Activated naive CD8-positive, alpha-beta T cell treated with anti-CD3 and anti-CD28 coated beads, Interleukin-2, amount 10 ng/mL, durations not matched to agents 7 days and 5 days (primary cell): ENCODE measurements around the gene KPNA1. TPM values are rescaled to one million over a fixed set of nuclear protein-coding genes. Genes with fewer than 3 reads are reported as not detected.

Source experiments
- ATAC-seq: fragments of 150-1000 bp; cut with Tn5 transposase; one replicate; pipeline ENCODE4 v1.10.0; 2021; ENCODE audit warnings: low read depth, moderate library complexity
- POLR2A ChIA-PET: fragments of 350-600 bp; sonication (Branson Sonifier 250); formaldehyde crosslinking; loops from one replicate; lab custom pipeline; 2021; ENCODE audit warnings: antibody characterized with exemption; lab: Charles Lee
- DNase-seq: peaks from one replicate; pipeline ENCODE4 v3.0.0; 2021
- H3K27ac Mint-ChIP-seq: one replicate; pipeline ENCODE4 v1.8.0; 2022; ENCODE audit warnings: mild to moderate bottlenecking, mixed read lengths
- H3K27me3 Mint-ChIP-seq: one replicate; pipeline ENCODE4 v1.8.0; 2022; ENCODE audit warnings: mild to moderate bottlenecking, moderate library complexity, mixed read lengths
- H3K36me3 Mint-ChIP-seq: one replicate; pipeline ENCODE4 v1.8.0; 2021; ENCODE audit warnings: mild to moderate bottlenecking, mixed read lengths
- H3K4me1 Mint-ChIP-seq: one replicate; pipeline ENCODE4 v1.8.0; 2021; ENCODE audit warnings: mixed read lengths
- H3K4me3 Mint-ChIP-seq: one replicate; pipeline ENCODE4 v1.8.0; 2022; ENCODE audit warnings: mild to moderate bottlenecking, moderate library complexity, mixed read lengths
- H3K9me3 Mint-ChIP-seq: one replicate; pipeline ENCODE4 v1.8.0; 2021; ENCODE audit warnings: mixed read lengths
- total RNA-seq, 2 experiments: library from RNA; stranded (reverse); gene quantifications; one replicate each; pipeline ENCODE4 v1.2.3, GENCODE V29; 2021

The KPNA1 gene
- total RNA-seq, 2 experiments from 2014 or later = 53.8 to 60.6 TPM

- H3K36me3 Mint-ChIP-seq = peaks cover 63% of the 10 kb centered on the region
- H3K27me3 Mint-ChIP-seq = no peaks in the 10 kb centered on the region
- POLR2A ChIA-PET = interaction anchor here (0.6 to 1.3 kb wide), 4 partner anchors 10 to 16 kb away, joined by 3 to 4 read pairs (median 3); partner anchors contain the start of genes DTX3L and PARP9
- H3K27ac Mint-ChIP-seq = no peak overlapping the region
- H3K9me3 Mint-ChIP-seq = no peaks in the 10 kb centered on the region
- no peak overlapping the region for H3K4me3 Mint-ChIP-seq
- DNase-seq (no peak), ATAC-seq (no peak)
- peaks cover 13% of the 10 kb centered on the region for H3K4me1 Mint-ChIP-seq
Observed at GRCh38 chr3:122548076-122548475, 33.3 kb upstream of the KPNA1 start.

GRCh38 chr3:122546151-122546550 is 31.4 kb upstream of the KPNA1 start:
- ATAC-seq (no peak), DNase-seq (no peak)
- POLR2A ChIA-PET = interaction anchor here (1.2 kb wide), 1 partner anchor 134 kb away, joined by 4 read pairs; the partner anchor contains the start of gene PARP14
- no peak overlapping the region for H3K27ac Mint-ChIP-seq
- H3K36me3 Mint-ChIP-seq = peaks cover 59% of the 10 kb centered on the region
- H3K9me3 Mint-ChIP-seq = no peaks in the 10 kb centered on the region
- peaks cover 14% of the 10 kb centered on the region for H3K4me1 Mint-ChIP-seq
- H3K4me3 Mint-ChIP-seq = no peak overlapping the region
- H3K27me3 Mint-ChIP-seq = no peaks in the 10 kb centered on the region

GRCh38 chr3:122538956-122539490 is 24.3 kb upstream of the KPNA1 start:
- no peak for DNase-seq
- Mint-ChIP-seq H3K36me3 (peaks cover 54% of the 10 kb centered on the region), H3K4me1 (peaks cover 26% of the 10 kb centered on the region), H3K4me3 (no peak overlapping the region), H3K27ac (peak overlapping the region; percentile 42), H3K27me3 (no peaks in the 10 kb centered on the region), H3K9me3 (no peaks in the 10 kb centered on the region)
- ATAC-seq = no peak
- POLR2A ChIA-PET = no interaction called here

- no peak overlapping the region for H3K27ac Mint-ChIP-seq
- H3K4me3 Mint-ChIP-seq = no peak overlapping the region
- ATAC-seq (no peak), DNase-seq (no peak)
- POLR2A ChIA-PET = interaction anchor here (0.8 kb wide), 1 partner anchor 12 kb away, joined by 3 read pairs; no protein-coding TSS in a partner anchor
- peaks cover 33% of the 10 kb centered on the region for H3K4me1 Mint-ChIP-seq
- no peaks in the 10 kb centered on the region for H3K27me3 Mint-ChIP-seq
- H3K9me3 Mint-ChIP-seq = no peaks in the 10 kb centered on the region
- peaks cover 64% of the 10 kb centered on the region for H3K36me3 Mint-ChIP-seq
Observed at GRCh38 chr3:122536632-122537001, 21.9 kb upstream of the KPNA1 start.

- Mint-ChIP-seq H3K27ac (no peak overlapping the region), H3K4me3 (no peak overlapping the region), H3K36me3 (peaks cover 64% of the 10 kb centered on the region), H3K4me1 (peaks cover 32% of the 10 kb centered on the region), H3K9me3 (no peaks in the 10 kb centered on the region), H3K27me3 (no peaks in the 10 kb centered on the region)
- no peak for ATAC-seq
- POLR2A ChIA-PET = interaction anchor here (0.8 kb wide), 1 partner anchor 13 kb away, joined by 3 read pairs; no protein-coding TSS in a partner anchor
- DNase-seq = no peak
Observed at GRCh38 chr3:122535964-122536631, 21.4 kb upstream of the KPNA1 start.

GRCh38 chr3:122533931-122534334 is 19.2 kb upstream of the KPNA1 start:
- Mint-ChIP-seq H3K4me3 (no peak overlapping the region), H3K9me3 (no peaks in the 10 kb centered on the region), H3K27ac (peak overlapping the region; percentile 70), H3K27me3 (no peaks in the 10 kb centered on the region), H3K4me1 (peaks cover 23% of the 10 kb centered on the region), H3K36me3 (peaks cover 55% of the 10 kb centered on the region)
- DNase-seq (no peak), ATAC-seq (peak; percentile 90)
- POLR2A ChIA-PET = interaction anchor here (0.6 to 1.0 kb wide), 2 partner anchors 15 to 19 kb away, joined by 4 to 5 read pairs; partner anchors contain the start of gene KPNA1

GRCh38 chr3:122533480-122533879 is 18.7 kb upstream of the KPNA1 start:
- Mint-ChIP-seq H3K4me3 (no peak overlapping the region), H3K27ac (no peak overlapping the region), H3K9me3 (no peaks in the 10 kb centered on the region), H3K4me1 (peaks cover 20% of the 10 kb centered on the region), H3K36me3 (peaks cover 54% of the 10 kb centered on the region), H3K27me3 (no peaks in the 10 kb centered on the region)
- POLR2A ChIA-PET = interaction anchor here (1.0 kb wide), 1 partner anchor 19 kb away, joined by 4 read pairs; the partner anchor contains the start of gene KPNA1
- ATAC-seq = no peak
- no peak for DNase-seq

GRCh38 chr3:122530164-122530563 is 15.4 kb upstream of the KPNA1 start:
- ATAC-seq (no peak), DNase-seq (no peak)
- POLR2A ChIA-PET = no interaction called here
- H3K27ac Mint-ChIP-seq = no peak overlapping the region
- H3K36me3 Mint-ChIP-seq = peaks cover 47% of the 10 kb centered on the region
- no peaks in the 10 kb centered on the region for H3K9me3 Mint-ChIP-seq
- H3K4me1 Mint-ChIP-seq = peaks cover 13% of the 10 kb centered on the region
- no peaks in the 10 kb centered on the region for H3K27me3 Mint-ChIP-seq
- no peak overlapping the region for H3K4me3 Mint-ChIP-seq

- POLR2A ChIA-PET = interaction anchor here (0.6 kb wide), 1 partner anchor 166 kb away, joined by 3 read pairs; no protein-coding TSS in a partner anchor
- Mint-ChIP-seq H3K36me3 (peaks cover 15% of the 10 kb centered on the region), H3K27me3 (peaks cover 2% of the 10 kb centered on the region), H3K4me1 (no peaks in the 10 kb centered on the region), H3K4me3 (no peak overlapping the region), H3K27ac (no peak overlapping the region), H3K9me3 (no peaks in the 10 kb centered on the region)
- DNase-seq (no peak), ATAC-seq (no peak)
Observed at GRCh38 chr3:122523317-122523716, 8.6 kb upstream of the KPNA1 start.

- DNase-seq (no peak), ATAC-seq (no peak)
- no peak overlapping the region for H3K27ac Mint-ChIP-seq
- peaks cover 3% of the 10 kb centered on the region for H3K36me3 Mint-ChIP-seq
- H3K9me3 Mint-ChIP-seq = no peaks in the 10 kb centered on the region
- peaks cover 4% of the 10 kb centered on the region for H3K27me3 Mint-ChIP-seq
- H3K4me3 Mint-ChIP-seq = no peak overlapping the region
- POLR2A ChIA-PET = interaction anchor here (0.7 to 1.5 kb wide), 3 partner anchors 104 to 279 kb away, joined by 3 to 4 read pairs (median 3); partner anchors contain the start of gene WDR5B
- no peaks in the 10 kb centered on the region for H3K4me1 Mint-ChIP-seq
Observed at GRCh38 chr3:122520861-122521260, 6.1 kb upstream of the KPNA1 start.

GRCh38 chr3:122519693-122520092 is 5.0 kb upstream of the KPNA1 start:
- DNase-seq (no peak), ATAC-seq (no peak)
- no peak overlapping the region for H3K27ac Mint-ChIP-seq
- no peak overlapping the region for H3K4me3 Mint-ChIP-seq
- H3K27me3 Mint-ChIP-seq = peaks cover 4% of the 10 kb centered on the region
- peaks cover 5% of the 10 kb centered on the region for H3K4me1 Mint-ChIP-seq
- POLR2A ChIA-PET = no interaction called here
- no peaks in the 10 kb centered on the region for H3K9me3 Mint-ChIP-seq
- H3K36me3 Mint-ChIP-seq = peaks cover 3% of the 10 kb centered on the region

- H3K9me3 Mint-ChIP-seq = no peaks in the 10 kb centered on the region
- no peak overlapping the region for H3K4me3 Mint-ChIP-seq
- DNase-seq (no peak), ATAC-seq (no peak)
- H3K27ac Mint-ChIP-seq = no peak overlapping the region
- peaks cover 5% of the 10 kb centered on the region for H3K36me3 Mint-ChIP-seq
- H3K27me3 Mint-ChIP-seq = peaks cover 4% of the 10 kb centered on the region
- H3K4me1 Mint-ChIP-seq = peaks cover 14% of the 10 kb centered on the region
- POLR2A ChIA-PET = interaction anchor here (0.7 kb wide), 1 partner anchor 133 kb away, joined by 3 read pairs; the partner anchor contains the start of gene FAM162A
Observed at GRCh38 chr3:122516846-122517360, 2.2 kb upstream of the KPNA1 start.

GRCh38 chr3:122515870-122516269 is 1.1 kb upstream of the KPNA1 start:
- DNase-seq = no peak
- peak overlapping the region; percentile 4 for H3K4me3 Mint-ChIP-seq
- H3K36me3 Mint-ChIP-seq = peaks cover 4% of the 10 kb centered on the region
- H3K4me1 Mint-ChIP-seq = peaks cover 19% of the 10 kb centered on the region
- peaks cover 4% of the 10 kb centered on the region for H3K27me3 Mint-ChIP-seq
- ATAC-seq = no peak
- POLR2A ChIA-PET = interaction anchor here (1.7 kb wide), 1 partner anchor 131 kb away, joined by 6 read pairs; the partner anchor contains the start of gene FAM162A
- H3K27ac Mint-ChIP-seq = no peak overlapping the region
- no peaks in the 10 kb centered on the region for H3K9me3 Mint-ChIP-seq
